WTC11 (cell line): ENCODE results near the gene ZBTB20. TPM values are rescaled to one million over a fixed set of nuclear protein-coding genes. Genes with fewer than 3 reads are reported as not detected.
A peak's percentile ranks its signal among the peaks of the same experiment; 100 is the strongest.

Experiments
- ATAC-seq: fragments of 200-7000 bp; cut with Tn5 transposase; 2 replicates; pipeline ENCODE4 v1.10.0; 2021; ENCODE audit warnings: mild to moderate bottlenecking, moderate library complexity
- CTCF ChIA-PET: fragments of 300-600 bp; sonication (Branson Sonifier 250); formaldehyde crosslinking; loops from one replicate; lab custom pipeline; 2021; ENCODE audit warnings: antibody characterized with exemption; lab: Charles Lee
- POLR2A ChIA-PET: fragments of 350-600 bp; sonication (Branson Sonifier 250); formaldehyde crosslinking; loops from one replicate; lab custom pipeline; 2021; ENCODE audit warnings: antibody characterized with exemption; lab: Charles Lee
- DNase-seq: peaks from one replicate; pipeline ENCODE4 v3.0.0; 2021; ENCODE audit warnings: low spot score
- H3K27ac Mint-ChIP-seq: 2 replicates; pipeline ENCODE4 v1.8.0; 2021; ENCODE audit warnings: mixed read lengths
- H3K27me3 Mint-ChIP-seq: 2 replicates; pipeline ENCODE4 v1.8.0; 2021; ENCODE audit warnings: low read depth, mild to moderate bottlenecking, moderate library complexity, mixed read lengths
- H3K36me3 Mint-ChIP-seq: 2 replicates; pipeline ENCODE4 v1.8.0; 2021; ENCODE audit warnings: mixed read lengths
- H3K4me1 Mint-ChIP-seq: 2 replicates; pipeline ENCODE4 v1.8.0; 2022; ENCODE audit warnings: mixed read lengths
- H3K4me3 Mint-ChIP-seq: 2 replicates; pipeline ENCODE4 v1.8.0; 2021; ENCODE audit warnings: mild to moderate bottlenecking, moderate library complexity, mixed read lengths
- H3K9me3 Mint-ChIP-seq: 2 replicates; pipeline ENCODE4 v1.8.0; 2021; ENCODE audit warnings: mixed read lengths
- CBFB ChIP-seq: sonication (generic); formaldehyde crosslinking; IDR thresholded peaks from 2 replicates; pipeline ENCODE4 v1.8.1; 2022; ENCODE audit warnings: mild to moderate bottlenecking, low read depth, missing genetic modification reagents
- FOXJ3 ChIP-seq: sonication (generic); formaldehyde crosslinking; IDR thresholded peaks from 2 replicates; pipeline ENCODE4 v1.9.0; 2021; ENCODE audit warnings: missing genetic modification reagents, mild to moderate bottlenecking, borderline replicate concordance
- FOXP1 ChIP-seq: sonication (generic); formaldehyde crosslinking; IDR thresholded peaks from 2 replicates; pipeline ENCODE4 v1.8.0; 2022; ENCODE audit warnings: missing genetic modification reagents, mild to moderate bottlenecking, moderate library complexity, borderline replicate concordance
- GABPB1 ChIP-seq: sonication (generic); formaldehyde crosslinking; IDR thresholded peaks from 2 replicates; pipeline ENCODE4 v1.8.1; 2023; ENCODE audit warnings: mild to moderate bottlenecking, missing genetic modification reagents
- GTF2I ChIP-seq: fragments of 250-450 bp; sonication (Bioruptor Pico); conservative IDR thresholded peaks from 2 replicates; pipeline ENCODE4 v1.4.0; 2021; ENCODE audit warnings: mild to moderate bottlenecking
- IRF1 ChIP-seq: sonication (generic); formaldehyde crosslinking; IDR thresholded peaks from 2 replicates; pipeline ENCODE4 v1.8.0; 2023; ENCODE audit warnings: missing genetic modification reagents
- JUN ChIP-seq: sonication (generic); formaldehyde crosslinking; IDR thresholded peaks from 2 replicates; pipeline ENCODE4 v1.8.0; 2023; ENCODE audit warnings: mild to moderate bottlenecking, missing genetic modification reagents
- MXD4 ChIP-seq: fragments of 250-450 bp; sonication (Bioruptor Pico); IDR thresholded peaks from 2 replicates; pipeline ENCODE4 v1.8.0; 2021; ENCODE audit warnings: mild to moderate bottlenecking, moderate library complexity, borderline replicate concordance
- NFYB ChIP-seq: sonication (generic); formaldehyde crosslinking; conservative IDR thresholded peaks from 2 replicates; pipeline ENCODE4 v1.8.0; 2022; ENCODE audit warnings: low read depth, missing genetic modification reagents
- NR1H2 ChIP-seq: sonication (generic); formaldehyde crosslinking; IDR thresholded peaks from 2 replicates; pipeline ENCODE4 v1.9.0; 2021; ENCODE audit warnings: mild to moderate bottlenecking, moderate library complexity, missing genetic modification reagents
- SP1 ChIP-seq: sonication (generic); formaldehyde crosslinking; conservative IDR thresholded peaks from 2 replicates; pipeline ENCODE4 v1.8.1; 2022; ENCODE audit warnings: missing genetic modification reagents
- TEAD1 ChIP-seq: sonication (generic); formaldehyde crosslinking; IDR thresholded peaks from 2 replicates; pipeline ENCODE4 v1.8.0; 2022; ENCODE audit warnings: mild to moderate bottlenecking, missing genetic modification reagents
- ZNF263 ChIP-seq: sonication (generic); formaldehyde crosslinking; IDR thresholded peaks from 2 replicates; pipeline ENCODE4 v1.8.1; 2022; ENCODE audit warnings: low read depth, mild to moderate bottlenecking, moderate library complexity, missing genetic modification reagents
- ZNF396 ChIP-seq: fragments of 250-450 bp; sonication (Bioruptor Pico); IDR thresholded peaks from 2 replicates; pipeline ENCODE4 v1.8.0; 2021; ENCODE audit warnings: mild to moderate bottlenecking, moderate library complexity, borderline replicate concordance
- ZNF671 ChIP-seq: fragments of 250-450 bp; sonication (Bioruptor Pico); IDR thresholded peaks from 2 replicates; pipeline ENCODE4 v1.8.0; 2021; ENCODE audit warnings: mild to moderate bottlenecking
- total RNA-seq: library from RNA; stranded (reverse); gene quantifications from 3 replicates; pipeline ENCODE4 v1.2.3, GENCODE V29; 2021
- TF ChIP-seq, protein P1 (sequence below): fragments of 200-600 bp; IDR thresholded peaks from 2 replicates; pipeline ENCODE4 v1.8.0; 2022; ENCODE audit warnings: antibody characterized with exemption
- TF ChIP-seq, protein P2 (sequence below): sonication (generic); formaldehyde crosslinking; conservative IDR thresholded peaks from 2 replicates; pipeline ENCODE4 v1.8.1; 2022; ENCODE audit warnings: mild to moderate bottlenecking, missing genetic modification reagents
- TF ChIP-seq, protein P3 (sequence below): sonication (generic); formaldehyde crosslinking; IDR thresholded peaks from 2 replicates; pipeline ENCODE4 v1.8.0; 2023; ENCODE audit warnings: missing genetic modification reagents, mild to moderate bottlenecking, borderline replicate concordance
- TF ChIP-seq, protein P4 (sequence below): sonication (generic); formaldehyde crosslinking; IDR thresholded peaks from 2 replicates; pipeline ENCODE4 v1.8.0; 2022; ENCODE audit warnings: mild to moderate bottlenecking, missing genetic modification reagents
- TF ChIP-seq, protein P5 (sequence below): fragments of 250-450 bp; sonication (Bioruptor Pico); IDR thresholded peaks from 2 replicates; pipeline ENCODE4 v1.8.0; 2021; ENCODE audit warnings: mild to moderate bottlenecking

ZBTB20 gene
- total RNA-seq, 1 experiment from 2014 or later = 1.5 TPM

- no peak for TF ChIP-seq TEAD1 (CRISPR knock-in tag)
Measured at GRCh38 chr3:114528517-114528916, 618.6 kb downstream of the ZBTB20 start (continued).

DNA sequence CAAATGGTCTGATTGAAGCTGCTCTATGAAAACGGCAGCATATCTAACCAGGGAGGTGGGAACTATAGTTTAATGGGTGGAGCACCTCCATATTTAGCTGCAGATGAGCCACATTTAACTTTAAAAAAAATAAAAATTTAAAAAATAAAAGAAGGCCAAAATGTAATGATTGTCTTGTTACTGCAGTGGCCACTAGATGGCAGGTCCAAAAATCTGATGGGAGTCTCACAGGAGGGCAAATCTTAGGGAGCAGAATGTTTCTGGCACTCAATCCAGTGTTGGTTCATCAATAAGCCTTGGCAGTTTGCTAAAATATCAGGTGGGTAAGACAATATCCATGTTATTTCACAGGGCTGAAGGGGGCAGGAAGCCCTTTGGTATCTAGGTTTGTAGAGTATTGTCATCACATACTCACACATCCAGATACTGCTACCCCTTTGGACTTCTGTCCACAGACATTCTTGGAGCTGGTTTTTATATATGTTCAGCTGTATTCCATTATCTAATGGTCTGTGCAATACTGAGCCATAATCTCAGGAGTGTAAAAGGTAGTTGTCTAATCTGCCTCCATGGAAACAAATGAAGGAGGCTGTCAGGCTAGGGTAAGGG is 619.9 kb downstream of the ZBTB20 start:
- no peaks in the 10 kb centered on the region for H3K27me3 Mint-ChIP-seq
- POLR2A ChIA-PET = no interaction called here
- CTCF ChIA-PET = interaction anchor here (0.6 to 1.2 kb wide), 3 partner anchors 10 to 15 kb away, joined by 3 to 5 read pairs (median 5); no protein-coding TSS in a partner anchor
- no peaks in the 10 kb centered on the region; the same call in 1 of the 2 replicates for H3K36me3 Mint-ChIP-seq
- TF ChIP-seq, protein P1, sequence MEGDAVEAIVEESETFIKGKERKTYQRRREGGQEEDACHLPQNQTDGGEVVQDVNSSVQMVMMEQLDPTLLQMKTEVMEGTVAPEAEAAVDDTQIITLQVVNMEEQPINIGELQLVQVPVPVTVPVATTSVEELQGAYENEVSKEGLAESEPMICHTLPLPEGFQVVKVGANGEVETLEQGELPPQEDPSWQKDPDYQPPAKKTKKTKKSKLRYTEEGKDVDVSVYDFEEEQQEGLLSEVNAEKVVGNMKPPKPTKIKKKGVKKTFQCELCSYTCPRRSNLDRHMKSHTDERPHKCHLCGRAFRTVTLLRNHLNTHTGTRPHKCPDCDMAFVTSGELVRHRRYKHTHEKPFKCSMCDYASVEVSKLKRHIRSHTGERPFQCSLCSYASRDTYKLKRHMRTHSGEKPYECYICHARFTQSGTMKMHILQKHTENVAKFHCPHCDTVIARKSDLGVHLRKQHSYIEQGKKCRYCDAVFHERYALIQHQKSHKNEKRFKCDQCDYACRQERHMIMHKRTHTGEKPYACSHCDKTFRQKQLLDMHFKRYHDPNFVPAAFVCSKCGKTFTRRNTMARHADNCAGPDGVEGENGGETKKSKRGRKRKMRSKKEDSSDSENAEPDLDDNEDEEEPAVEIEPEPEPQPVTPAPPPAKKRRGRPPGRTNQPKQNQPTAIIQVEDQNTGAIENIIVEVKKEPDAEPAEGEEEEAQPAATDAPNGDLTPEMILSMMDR = peak; percentile 43
- TF ChIP-seq, protein P2, sequence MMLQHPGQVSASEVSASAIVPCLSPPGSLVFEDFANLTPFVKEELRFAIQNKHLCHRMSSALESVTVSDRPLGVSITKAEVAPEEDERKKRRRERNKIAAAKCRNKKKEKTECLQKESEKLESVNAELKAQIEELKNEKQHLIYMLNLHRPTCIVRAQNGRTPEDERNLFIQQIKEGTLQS (CRISPR knock-in tag) = no peak
- TF ChIP-seq IRF1 (CRISPR knock-in tag) (no peak), ZNF671 (no peak)
- TF ChIP-seq, all 79 proteins: peak for 1
- peaks cover 2% of the 10 kb centered on the region; the same call in 1 of the 2 replicates for H3K4me1 Mint-ChIP-seq
- H3K27ac Mint-ChIP-seq = no peak overlapping the region
- no peak overlapping the region for H3K4me3 Mint-ChIP-seq
- peaks cover 6% of the 10 kb centered on the region; the same call in 1 of the 2 replicates for H3K9me3 Mint-ChIP-seq
- ATAC-seq (peak; percentile 67), DNase-seq (peak; percentile 15)

- Mint-ChIP-seq H3K9me3 (no peaks in the 10 kb centered on the region), H3K27ac (no peak overlapping the region), H3K4me3 (no peak overlapping the region), H3K27me3 (no peaks in the 10 kb centered on the region), H3K36me3 (no peaks in the 10 kb centered on the region), H3K4me1 (peaks cover 2% of the 10 kb centered on the region; the same call in 1 of the 2 replicates)
- CTCF ChIA-PET = interaction anchor here (0.9 kb wide), 2 partner anchors 14 to 141 kb away, joined by 3 read pairs; no protein-coding TSS in a partner anchor
- TF ChIP-seq CBFB (CRISPR knock-in tag) (no peak), NFYB (CRISPR knock-in tag) (no peak), ZNF396 (CRISPR knock-in tag) (no peak), JUN (no peak), MXD4 (CRISPR knock-in tag) (no peak), GTF2I (CRISPR knock-in tag) (no peak), GABPB1 (CRISPR knock-in tag) (no peak), TEAD1 (CRISPR knock-in tag) (no peak), FOXP1 (CRISPR knock-in tag) (no peak), SP1 (CRISPR knock-in tag) (no peak), NR1H2 (CRISPR knock-in tag) (no peak), ZNF263 (CRISPR knock-in tag) (no peak), FOXJ3 (CRISPR knock-in tag) (no peak)
- TF ChIP-seq, protein P3, sequence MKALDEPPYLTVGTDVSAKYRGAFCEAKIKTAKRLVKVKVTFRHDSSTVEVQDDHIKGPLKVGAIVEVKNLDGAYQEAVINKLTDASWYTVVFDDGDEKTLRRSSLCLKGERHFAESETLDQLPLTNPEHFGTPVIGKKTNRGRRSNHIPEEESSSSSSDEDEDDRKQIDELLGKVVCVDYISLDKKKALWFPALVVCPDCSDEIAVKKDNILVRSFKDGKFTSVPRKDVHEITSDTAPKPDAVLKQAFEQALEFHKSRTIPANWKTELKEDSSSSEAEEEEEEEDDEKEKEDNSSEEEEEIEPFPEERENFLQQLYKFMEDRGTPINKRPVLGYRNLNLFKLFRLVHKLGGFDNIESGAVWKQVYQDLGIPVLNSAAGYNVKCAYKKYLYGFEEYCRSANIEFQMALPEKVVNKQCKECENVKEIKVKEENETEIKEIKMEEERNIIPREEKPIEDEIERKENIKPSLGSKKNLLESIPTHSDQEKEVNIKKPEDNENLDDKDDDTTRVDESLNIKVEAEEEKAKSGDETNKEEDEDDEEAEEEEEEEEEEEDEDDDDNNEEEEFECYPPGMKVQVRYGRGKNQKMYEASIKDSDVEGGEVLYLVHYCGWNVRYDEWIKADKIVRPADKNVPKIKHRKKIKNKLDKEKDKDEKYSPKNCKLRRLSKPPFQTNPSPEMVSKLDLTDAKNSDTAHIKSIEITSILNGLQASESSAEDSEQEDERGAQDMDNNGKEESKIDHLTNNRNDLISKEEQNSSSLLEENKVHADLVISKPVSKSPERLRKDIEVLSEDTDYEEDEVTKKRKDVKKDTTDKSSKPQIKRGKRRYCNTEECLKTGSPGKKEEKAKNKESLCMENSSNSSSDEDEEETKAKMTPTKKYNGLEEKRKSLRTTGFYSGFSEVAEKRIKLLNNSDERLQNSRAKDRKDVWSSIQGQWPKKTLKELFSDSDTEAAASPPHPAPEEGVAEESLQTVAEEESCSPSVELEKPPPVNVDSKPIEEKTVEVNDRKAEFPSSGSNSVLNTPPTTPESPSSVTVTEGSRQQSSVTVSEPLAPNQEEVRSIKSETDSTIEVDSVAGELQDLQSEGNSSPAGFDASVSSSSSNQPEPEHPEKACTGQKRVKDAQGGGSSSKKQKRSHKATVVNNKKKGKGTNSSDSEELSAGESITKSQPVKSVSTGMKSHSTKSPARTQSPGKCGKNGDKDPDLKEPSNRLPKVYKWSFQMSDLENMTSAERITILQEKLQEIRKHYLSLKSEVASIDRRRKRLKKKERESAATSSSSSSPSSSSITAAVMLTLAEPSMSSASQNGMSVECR = no peak
- TF ChIP-seq, protein P4, sequence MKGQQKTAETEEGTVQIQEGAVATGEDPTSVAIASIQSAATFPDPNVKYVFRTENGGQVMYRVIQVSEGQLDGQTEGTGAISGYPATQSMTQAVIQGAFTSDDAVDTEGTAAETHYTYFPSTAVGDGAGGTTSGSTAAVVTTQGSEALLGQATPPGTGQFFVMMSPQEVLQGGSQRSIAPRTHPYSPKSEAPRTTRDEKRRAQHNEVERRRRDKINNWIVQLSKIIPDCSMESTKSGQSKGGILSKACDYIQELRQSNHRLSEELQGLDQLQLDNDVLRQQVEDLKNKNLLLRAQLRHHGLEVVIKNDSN (CRISPR knock-in tag) = no peak
- TF ChIP-seq, protein P5, sequence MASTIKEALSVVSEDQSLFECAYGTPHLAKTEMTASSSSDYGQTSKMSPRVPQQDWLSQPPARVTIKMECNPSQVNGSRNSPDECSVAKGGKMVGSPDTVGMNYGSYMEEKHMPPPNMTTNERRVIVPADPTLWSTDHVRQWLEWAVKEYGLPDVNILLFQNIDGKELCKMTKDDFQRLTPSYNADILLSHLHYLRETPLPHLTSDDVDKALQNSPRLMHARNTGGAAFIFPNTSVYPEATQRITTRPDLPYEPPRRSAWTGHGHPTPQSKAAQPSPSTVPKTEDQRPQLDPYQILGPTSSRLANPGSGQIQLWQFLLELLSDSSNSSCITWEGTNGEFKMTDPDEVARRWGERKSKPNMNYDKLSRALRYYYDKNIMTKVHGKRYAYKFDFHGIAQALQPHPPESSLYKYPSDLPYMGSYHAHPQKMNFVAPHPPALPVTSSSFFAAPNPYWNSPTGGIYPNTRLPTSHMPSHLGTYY (CRISPR knock-in tag) = no peak
- no peak for DNase-seq
- ATAC-seq = no peak
- POLR2A ChIA-PET = no interaction called here
Measured at GRCh38 chr3:114525278-114525677, 621.8 kb downstream of the ZBTB20 start.
